Body of pancreas (tissue), 4 donors: Measurements from ENCODE around the gene ARL13B.

Experiments
- POLR2A ChIP-seq, 3 donors: fragments of 450-650 bp; IDR thresholded peaks; one replicate each; pipeline ENCODE4 v1.6.1; 2016; ENCODE audit warnings: antibody characterized with exemption in 3 of 3, mild to moderate bottlenecking in 2 of 3
- TF ChIP-seq, protein P1 (sequence below), 7 experiments: fragments of 450-650 bp in 4 of 7; fragments of 200-600 bp in 3 of 7; sonication (generic) in 3 of 7; IDR thresholded peaks; one replicate each; pipeline ENCODE4 v1.5.1; 2016 to 2019; ENCODE audit warnings: antibody characterized with exemption in 7 of 7

DNA sequence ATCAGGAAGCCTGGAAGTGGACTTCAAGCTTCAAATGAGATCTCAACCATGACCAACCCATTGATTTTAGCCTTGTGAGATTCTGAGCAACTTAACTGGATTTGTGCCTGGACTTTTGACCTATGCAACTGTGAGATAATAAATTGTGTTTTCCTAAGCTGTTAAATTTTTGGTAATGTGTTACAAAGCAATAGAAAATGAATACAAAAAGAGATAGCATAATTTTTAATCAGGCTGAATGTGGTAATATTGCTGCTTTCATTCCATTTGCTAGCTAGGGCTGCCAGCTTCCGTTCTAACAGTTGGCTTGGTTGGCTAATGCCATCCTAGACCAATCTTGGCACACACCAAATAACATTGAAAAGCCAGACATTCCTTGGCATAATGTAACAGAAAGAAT lies 18.5 kb upstream of the ARL13B start:
- TF ChIP-seq, protein P1, sequence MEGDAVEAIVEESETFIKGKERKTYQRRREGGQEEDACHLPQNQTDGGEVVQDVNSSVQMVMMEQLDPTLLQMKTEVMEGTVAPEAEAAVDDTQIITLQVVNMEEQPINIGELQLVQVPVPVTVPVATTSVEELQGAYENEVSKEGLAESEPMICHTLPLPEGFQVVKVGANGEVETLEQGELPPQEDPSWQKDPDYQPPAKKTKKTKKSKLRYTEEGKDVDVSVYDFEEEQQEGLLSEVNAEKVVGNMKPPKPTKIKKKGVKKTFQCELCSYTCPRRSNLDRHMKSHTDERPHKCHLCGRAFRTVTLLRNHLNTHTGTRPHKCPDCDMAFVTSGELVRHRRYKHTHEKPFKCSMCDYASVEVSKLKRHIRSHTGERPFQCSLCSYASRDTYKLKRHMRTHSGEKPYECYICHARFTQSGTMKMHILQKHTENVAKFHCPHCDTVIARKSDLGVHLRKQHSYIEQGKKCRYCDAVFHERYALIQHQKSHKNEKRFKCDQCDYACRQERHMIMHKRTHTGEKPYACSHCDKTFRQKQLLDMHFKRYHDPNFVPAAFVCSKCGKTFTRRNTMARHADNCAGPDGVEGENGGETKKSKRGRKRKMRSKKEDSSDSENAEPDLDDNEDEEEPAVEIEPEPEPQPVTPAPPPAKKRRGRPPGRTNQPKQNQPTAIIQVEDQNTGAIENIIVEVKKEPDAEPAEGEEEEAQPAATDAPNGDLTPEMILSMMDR (IDR thresholded peaks at IDR 0.05), result no peak
- no peak for TF ChIP-seq POLR2A (IDR thresholded peaks at IDR 0.05)
